Astrocyte (in vitro differentiated cells and primary cell): Measurements from ENCODE around the gene DTNBP1. TPM values are rescaled to one million over a fixed set of nuclear protein-coding genes. Genes with fewer than 3 reads are reported as not detected.

Experiments
- DNase-seq: peaks from one replicate; pipeline ENCODE4 v3.0.0-alpha.2; 2010; ENCODE audit warnings: low read depth
- FAIRE-seq: peaks from 2 replicates; lab custom pipeline; 2011; peaks lifted over from hg19 to GRCh38; lab: Jason Lieb, UNC
- H2AFZ ChIP-seq: 2 replicates; pipeline ENCODE4 v1.6.0; 2012; ENCODE audit warnings: low read depth, low read length, inconsistent platforms
- H3K27ac ChIP-seq: 2 replicates; pipeline ENCODE4 v1.5.1; 2011; ENCODE audit warnings: low read depth, low read length, inconsistent platforms
- H3K27me3 ChIP-seq: 2 replicates; pipeline ENCODE4 v1.6.0; 2011; ENCODE audit warnings: low read length, inconsistent platforms; ENCODE audit not compliant: insufficient read depth
- H3K36me3 ChIP-seq: 2 replicates; pipeline ENCODE4 v1.5.1; 2011; ENCODE audit warnings: low read length, inconsistent platforms; ENCODE audit not compliant: insufficient read depth
- H3K4me1 ChIP-seq: 2 replicates; pipeline ENCODE4 v1.5.1; 2011; ENCODE audit warnings: low read length, inconsistent platforms; ENCODE audit not compliant: insufficient read depth
- H3K4me2 ChIP-seq: 2 replicates; pipeline ENCODE4 v1.6.0; 2012; ENCODE audit warnings: low read length, inconsistent platforms
- H3K4me3 ChIP-seq: 2 replicates; pipeline ENCODE4 v1.5.1; 2011; ENCODE audit warnings: low read depth, mild to moderate bottlenecking, low read length, inconsistent platforms; ENCODE audit not compliant: insufficient read depth
- H3K79me2 ChIP-seq: 2 replicates; pipeline ENCODE4 v1.6.0; 2012; ENCODE audit warnings: mild to moderate bottlenecking, low read length, inconsistent platforms; ENCODE audit not compliant: insufficient read depth
- H3K9ac ChIP-seq: 2 replicates; pipeline ENCODE4 v1.6.0; 2012; ENCODE audit warnings: mild to moderate bottlenecking, low read length, inconsistent platforms
- H3K9me3 ChIP-seq: 2 replicates; pipeline ENCODE4 v1.5.1; 2012; ENCODE audit warnings: low read depth, mild to moderate bottlenecking, low read length, inconsistent platforms; ENCODE audit not compliant: insufficient read depth
- H4K20me1 ChIP-seq: 2 replicates; pipeline ENCODE4 v1.6.0; 2012; ENCODE audit warnings: low read length, inconsistent platforms; ENCODE audit not compliant: insufficient read depth
- H3K27ac Mint-ChIP-seq: one replicate; pipeline ENCODE4 v1.8.0; 2021; ENCODE audit warnings: mild to moderate bottlenecking, mixed read lengths; ENCODE audit not compliant: unreplicated experiment
- H3K27me3 Mint-ChIP-seq: one replicate; pipeline ENCODE4 v1.8.0; 2021; ENCODE audit warnings: low read depth, mixed read lengths; ENCODE audit not compliant: unreplicated experiment
- H3K36me3 Mint-ChIP-seq: one replicate; pipeline ENCODE4 v1.8.0; 2021; ENCODE audit warnings: low read depth, mixed read lengths; ENCODE audit not compliant: unreplicated experiment
- H3K4me1 Mint-ChIP-seq: one replicate; pipeline ENCODE4 v1.8.0; 2021; ENCODE audit warnings: low read depth, mixed read lengths; ENCODE audit not compliant: unreplicated experiment
- H3K4me3 Mint-ChIP-seq: one replicate; pipeline ENCODE4 v1.8.0; 2021; ENCODE audit warnings: mild to moderate bottlenecking, moderate library complexity, mixed read lengths; ENCODE audit not compliant: unreplicated experiment
- H3K9me3 Mint-ChIP-seq: one replicate; pipeline ENCODE4 v1.8.0; 2021; ENCODE audit warnings: mild to moderate bottlenecking, mixed read lengths; ENCODE audit not compliant: unreplicated experiment
- EZH2 ChIP-seq: IDR thresholded peaks from 2 replicates; pipeline ENCODE4 v1.6.1; 2012; ENCODE audit warnings: mild to moderate bottlenecking, low read length, inconsistent platforms; ENCODE audit not compliant: insufficient read depth
- total RNA-seq: library from RNA; stranded (reverse); gene quantifications from 2 replicates; pipeline ENCODE4 v1.2.1, GENCODE V29; 2021
- TF ChIP-seq, protein P1 (sequence below): IDR thresholded peaks from 2 replicates; pipeline ENCODE4 v1.5.1; 2011; ENCODE audit warnings: low read depth, mild to moderate bottlenecking, inconsistent platforms, low read length, moderate library complexity; ENCODE audit not compliant: insufficient read depth

The DTNBP1 gene
- total RNA-seq, 1 donor from 2014 or later = 13.0 TPM

DNA sequence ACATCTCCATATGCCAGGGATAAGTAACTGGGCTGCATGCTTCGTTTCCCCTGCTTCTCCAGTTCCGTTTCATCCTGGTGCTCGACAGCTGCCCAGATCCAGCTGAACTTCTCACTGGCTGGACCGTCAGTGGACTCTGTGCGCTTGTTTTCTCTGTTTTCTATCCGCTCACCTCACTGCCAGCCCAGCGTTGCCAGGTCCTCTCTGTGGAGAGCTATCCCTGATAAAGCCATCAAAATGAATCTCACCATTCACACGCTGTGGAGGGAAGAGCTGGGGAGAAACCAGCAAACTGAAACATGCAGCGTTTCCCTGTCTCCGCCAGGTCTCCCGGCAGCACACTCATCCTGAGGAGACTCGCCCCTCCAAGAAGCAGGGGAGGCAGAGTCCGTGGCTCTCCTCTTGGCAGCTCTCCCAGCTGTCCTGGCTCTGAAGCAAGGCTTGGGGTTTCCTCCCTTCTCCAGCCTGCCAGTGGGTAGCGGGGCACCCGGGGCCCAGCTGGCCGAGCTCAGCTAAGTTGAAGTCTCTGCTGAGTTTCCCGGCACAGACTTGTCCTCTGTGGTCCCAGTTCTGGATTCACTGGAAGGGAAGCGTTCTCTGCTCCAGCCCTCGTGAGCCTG lies 160.9 kb downstream of the DTNBP1 start:
- Mint-ChIP-seq H3K9me3 (no peaks in the 10 kb centered on the region), H3K27ac (no peak overlapping the region), H3K4me3 (no peak overlapping the region), H3K36me3 (peaks cover 34% of the 10 kb centered on the region), H3K4me1 (peaks cover 35% of the 10 kb centered on the region), H3K27me3 (no peaks in the 10 kb centered on the region)
- no peak overlapping the region for H2AFZ ChIP-seq
- peaks cover 30% of the 10 kb centered on the region for H3K4me1 ChIP-seq
- H3K4me3 ChIP-seq = no peak overlapping the region
- peaks cover 9% of the 10 kb centered on the region for H3K36me3 ChIP-seq
- no peaks in the 10 kb centered on the region for H3K27me3 ChIP-seq
- no peaks in the 10 kb centered on the region for H3K9me3 ChIP-seq
- H3K27ac ChIP-seq = no peak overlapping the region
- no peak for TF ChIP-seq EZH2
- TF ChIP-seq, protein P1, sequence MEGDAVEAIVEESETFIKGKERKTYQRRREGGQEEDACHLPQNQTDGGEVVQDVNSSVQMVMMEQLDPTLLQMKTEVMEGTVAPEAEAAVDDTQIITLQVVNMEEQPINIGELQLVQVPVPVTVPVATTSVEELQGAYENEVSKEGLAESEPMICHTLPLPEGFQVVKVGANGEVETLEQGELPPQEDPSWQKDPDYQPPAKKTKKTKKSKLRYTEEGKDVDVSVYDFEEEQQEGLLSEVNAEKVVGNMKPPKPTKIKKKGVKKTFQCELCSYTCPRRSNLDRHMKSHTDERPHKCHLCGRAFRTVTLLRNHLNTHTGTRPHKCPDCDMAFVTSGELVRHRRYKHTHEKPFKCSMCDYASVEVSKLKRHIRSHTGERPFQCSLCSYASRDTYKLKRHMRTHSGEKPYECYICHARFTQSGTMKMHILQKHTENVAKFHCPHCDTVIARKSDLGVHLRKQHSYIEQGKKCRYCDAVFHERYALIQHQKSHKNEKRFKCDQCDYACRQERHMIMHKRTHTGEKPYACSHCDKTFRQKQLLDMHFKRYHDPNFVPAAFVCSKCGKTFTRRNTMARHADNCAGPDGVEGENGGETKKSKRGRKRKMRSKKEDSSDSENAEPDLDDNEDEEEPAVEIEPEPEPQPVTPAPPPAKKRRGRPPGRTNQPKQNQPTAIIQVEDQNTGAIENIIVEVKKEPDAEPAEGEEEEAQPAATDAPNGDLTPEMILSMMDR = no peak
- H3K9ac ChIP-seq = no peak overlapping the region
- peak overlapping the region; percentile 61 for H3K4me2 ChIP-seq
- peaks cover 17% of the 10 kb centered on the region for H3K79me2 ChIP-seq
- H4K20me1 ChIP-seq = peaks cover 89% of the 10 kb centered on the region
- FAIRE-seq = no peak
- DNase-seq = peak; percentile 70

DNA sequence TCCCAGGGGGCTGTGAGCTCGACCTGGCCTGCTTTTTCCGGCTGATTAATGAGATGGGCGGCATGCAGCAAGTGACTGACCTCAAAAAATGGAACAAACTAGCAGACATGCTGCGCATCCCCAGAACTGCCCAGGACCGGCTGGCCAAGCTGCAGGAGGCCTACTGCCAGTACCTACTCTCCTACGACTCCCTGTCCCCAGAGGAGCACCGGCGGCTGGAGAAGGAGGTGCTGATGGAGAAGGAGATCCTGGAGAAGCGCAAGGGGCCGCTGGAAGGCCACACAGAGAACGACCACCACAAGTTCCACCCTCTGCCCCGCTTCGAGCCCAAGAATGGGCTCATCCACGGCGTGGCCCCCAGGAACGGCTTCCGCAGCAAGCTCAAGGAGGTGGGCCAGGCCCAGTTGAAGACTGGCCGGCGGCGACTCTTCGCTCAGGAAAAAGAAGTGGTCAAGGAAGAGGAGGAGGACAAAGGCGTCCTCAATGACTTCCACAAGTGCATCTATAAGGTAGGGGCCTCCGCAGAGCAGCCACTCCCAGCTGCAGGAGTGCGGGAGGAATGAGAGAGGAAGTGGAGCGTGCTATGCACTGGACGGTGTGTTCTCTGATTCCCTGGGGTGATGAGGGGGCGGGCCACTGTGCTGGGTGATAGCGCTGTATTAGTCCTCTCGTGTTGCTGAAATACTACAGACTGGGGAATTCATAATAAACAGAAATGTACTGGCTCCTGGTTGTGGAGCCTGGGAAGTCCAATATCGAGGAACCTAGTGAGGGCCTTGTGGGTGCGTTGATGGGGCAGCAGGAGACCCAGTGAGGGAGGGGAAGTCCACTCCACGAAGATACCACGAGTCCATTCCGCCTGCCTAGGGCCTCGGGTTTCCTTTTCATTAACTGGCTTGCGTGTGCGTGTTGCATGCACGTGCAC lies 161.7 kb downstream of the DTNBP1 start:
- Mint-ChIP-seq H3K4me3 (no peak overlapping the region), H3K9me3 (no peaks in the 10 kb centered on the region), H3K27me3 (no peaks in the 10 kb centered on the region), H3K27ac (peak overlapping the region; percentile 47), H3K4me1 (peaks cover 32% of the 10 kb centered on the region), H3K36me3 (peaks cover 28% of the 10 kb centered on the region)
- H4K20me1 ChIP-seq = peaks cover 82% of the 10 kb centered on the region
- no peak overlapping the region for H2AFZ ChIP-seq
- FAIRE-seq (no peak), DNase-seq (no peak)
- H3K4me2 ChIP-seq = peak overlapping the region; percentile 61
- H3K4me3 ChIP-seq = no peak overlapping the region
- H3K9ac ChIP-seq = no peak overlapping the region
- peaks cover 6% of the 10 kb centered on the region for H3K36me3 ChIP-seq
- H3K4me1 ChIP-seq = peaks cover 30% of the 10 kb centered on the region
- no peaks in the 10 kb centered on the region for H3K27me3 ChIP-seq
- H3K27ac ChIP-seq = no peak overlapping the region
- H3K79me2 ChIP-seq = peaks cover 10% of the 10 kb centered on the region
- no peak for TF ChIP-seq EZH2
- TF ChIP-seq, protein P1 = no peak
- no peaks in the 10 kb centered on the region for H3K9me3 ChIP-seq
